ENCODE results near the gene CPA2. TPM values are rescaled to one million over a fixed set of nuclear protein-coding genes. Genes with fewer than 3 reads are reported as not detected.

The CPA2 gene
- total and polyA plus RNA-seq, 7 donors, result 0.23 to 0.32 (median 0.30) TPM; not detected in 4

DNA sequence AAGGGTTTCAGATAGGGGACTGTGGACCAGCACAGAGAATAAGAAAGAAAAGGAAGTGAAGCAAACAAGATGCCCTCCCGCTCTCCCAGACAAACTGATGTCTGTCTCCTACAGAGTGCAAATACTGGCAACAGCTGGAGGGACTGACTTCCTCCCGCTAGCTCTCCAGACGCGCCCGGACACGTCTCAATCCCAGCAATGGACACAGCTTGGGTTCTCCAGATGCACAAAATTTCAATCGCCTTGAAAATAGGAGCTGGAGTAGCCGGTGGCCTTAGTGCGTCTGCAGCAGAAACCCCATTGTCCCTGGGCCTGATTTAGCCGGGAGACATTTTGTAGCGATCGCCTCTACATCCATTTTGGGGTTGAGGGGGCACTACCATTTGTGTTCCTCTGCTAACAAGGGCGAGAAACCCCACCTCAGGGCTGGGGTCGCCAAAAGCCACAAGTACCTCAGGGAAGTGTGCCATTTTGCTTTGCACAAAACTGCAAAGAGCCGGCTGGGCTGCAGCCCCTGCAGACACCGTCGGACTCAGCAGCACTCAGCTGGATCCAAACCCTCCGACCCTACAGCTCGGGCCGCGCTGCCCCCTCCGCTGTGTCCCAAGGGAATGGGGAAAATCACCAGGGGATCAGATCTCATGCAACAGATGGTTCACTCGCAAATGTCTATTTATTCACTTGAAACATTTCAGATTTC is 5.9 kb downstream of the CPA2 start:
- H3K36me3 ChIP-seq (ENCODE audit: insufficient read depth in 1 of 2, low read depth in 1 of 2), result no peaks in the 10 kb centered on the region
- peaks cover 0 to 52% (median 5%) of the 10 kb centered on the region in 3 donors for H3K27me3 ChIP-seq (ENCODE audit: insufficient read depth in 3 of 3, low read length in 2 of 3)
- no peak overlapping the region for H3K27ac ChIP-seq
- DNase-seq (no peak), ATAC-seq (peak in 1 of 4 donors; percentile 29)
- WGBS, 3 donors, result 19 to 24% (median 20%) methylated on average over 23 of the region's 23 CpGs
- peaks cover 5% of the 10 kb centered on the region for H3K4me1 ChIP-seq
- peak overlapping the region; percentile 28 for H3K4me3 ChIP-seq
- no peaks in the 10 kb centered on the region for H3K9me3 ChIP-seq
- intact Hi-C loops (cut with DNase I), result loop anchor here in 1 of 2 donors (10.0 kb wide), 2 partner anchors 82 to 212 kb away; no protein-coding TSS in a partner anchor
- TF ChIP-seq, protein P1, sequence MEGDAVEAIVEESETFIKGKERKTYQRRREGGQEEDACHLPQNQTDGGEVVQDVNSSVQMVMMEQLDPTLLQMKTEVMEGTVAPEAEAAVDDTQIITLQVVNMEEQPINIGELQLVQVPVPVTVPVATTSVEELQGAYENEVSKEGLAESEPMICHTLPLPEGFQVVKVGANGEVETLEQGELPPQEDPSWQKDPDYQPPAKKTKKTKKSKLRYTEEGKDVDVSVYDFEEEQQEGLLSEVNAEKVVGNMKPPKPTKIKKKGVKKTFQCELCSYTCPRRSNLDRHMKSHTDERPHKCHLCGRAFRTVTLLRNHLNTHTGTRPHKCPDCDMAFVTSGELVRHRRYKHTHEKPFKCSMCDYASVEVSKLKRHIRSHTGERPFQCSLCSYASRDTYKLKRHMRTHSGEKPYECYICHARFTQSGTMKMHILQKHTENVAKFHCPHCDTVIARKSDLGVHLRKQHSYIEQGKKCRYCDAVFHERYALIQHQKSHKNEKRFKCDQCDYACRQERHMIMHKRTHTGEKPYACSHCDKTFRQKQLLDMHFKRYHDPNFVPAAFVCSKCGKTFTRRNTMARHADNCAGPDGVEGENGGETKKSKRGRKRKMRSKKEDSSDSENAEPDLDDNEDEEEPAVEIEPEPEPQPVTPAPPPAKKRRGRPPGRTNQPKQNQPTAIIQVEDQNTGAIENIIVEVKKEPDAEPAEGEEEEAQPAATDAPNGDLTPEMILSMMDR (IDR thresholded peaks at IDR 0.05), result no peak

DNA sequence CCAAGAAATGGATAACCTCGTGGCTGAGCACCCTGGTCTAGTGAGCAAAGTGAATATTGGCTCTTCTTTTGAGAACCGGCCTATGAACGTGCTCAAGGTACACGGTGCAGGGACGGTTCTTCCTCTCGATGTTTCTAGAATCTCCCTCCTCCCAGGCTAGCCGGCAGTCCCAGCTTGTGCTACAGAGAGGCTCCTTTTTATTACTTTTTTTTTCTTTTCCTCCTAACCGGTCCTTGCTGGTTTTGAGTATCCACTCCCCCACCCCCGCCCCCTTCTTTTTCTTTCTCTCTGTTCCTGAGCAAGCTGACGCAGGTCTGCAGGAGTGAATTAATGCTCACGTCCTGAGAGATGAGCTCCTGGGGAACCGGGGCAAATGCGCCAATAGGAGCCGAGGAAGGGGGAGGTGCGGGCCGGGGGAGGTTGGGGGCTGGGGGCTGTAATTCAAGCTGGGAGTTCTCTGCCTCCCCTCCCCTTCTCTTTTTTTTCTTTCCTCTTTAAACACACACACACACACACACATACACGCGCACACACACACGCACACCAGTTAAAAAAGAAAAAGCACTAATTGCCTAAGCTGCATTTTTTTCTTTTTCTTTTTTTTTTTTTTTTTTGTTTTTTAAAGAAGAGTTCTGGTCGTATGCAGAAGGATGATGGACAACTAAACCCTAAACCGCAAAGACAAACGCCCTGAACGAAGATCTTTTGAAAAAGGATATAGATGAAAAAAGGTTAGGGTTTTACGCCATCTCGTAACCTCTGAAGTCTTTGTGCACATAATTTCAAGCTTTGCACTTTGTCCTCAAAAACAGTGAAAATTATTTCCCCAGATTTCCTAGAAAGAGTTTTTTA is 6.6 kb downstream of the CPA2 start:
- no peak for DNase-seq
- no peak for ATAC-seq
- intact Hi-C loops (cut with DNase I), result loop anchor here in 1 of 2 donors (10.0 kb wide), 2 partner anchors 81 to 211 kb away; no protein-coding TSS in a partner anchor
- no peaks in the 10 kb centered on the region for H3K36me3 ChIP-seq (ENCODE audit: insufficient read depth in 1 of 2, low read depth in 1 of 2)
- peak overlapping the region; percentile 28 for H3K4me3 ChIP-seq
- no peak overlapping the region for H3K27ac ChIP-seq
- TF ChIP-seq, protein P1 (IDR thresholded peaks at IDR 0.05), result no peak
- peaks cover 5% of the 10 kb centered on the region for H3K4me1 ChIP-seq
- 7 to 13% (median 12%) methylated on average over 22 to 25 of the region's 25 CpGs for WGBS, 3 donors
- peaks cover 0 to 57% (median 5%) of the 10 kb centered on the region in 3 donors for H3K27me3 ChIP-seq (ENCODE audit: insufficient read depth in 3 of 3, low read length in 2 of 3)
- no peaks in the 10 kb centered on the region for H3K9me3 ChIP-seq

DNA sequence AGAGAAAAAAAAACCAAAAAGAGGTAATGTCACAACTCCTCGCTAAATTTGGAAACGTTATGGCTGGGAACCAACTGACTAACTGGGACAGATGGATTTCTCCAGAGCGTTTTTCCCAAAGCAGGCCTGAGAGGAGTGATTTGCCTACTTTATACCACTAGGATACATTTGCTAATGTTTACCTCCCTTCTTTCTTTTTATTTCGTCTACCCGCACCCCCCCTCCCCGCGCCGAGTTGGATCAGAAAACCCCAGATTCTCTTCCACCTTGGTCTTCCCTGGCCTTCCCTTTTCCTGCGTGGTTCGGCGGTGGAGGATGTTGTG is 7.2 kb downstream of the CPA2 start:
- intact Hi-C loops (cut with DNase I), result loop anchor here in 1 of 2 donors (10.0 kb wide), 2 partner anchors 81 to 211 kb away; no protein-coding TSS in a partner anchor
- Histone ChIP-seq H3K27ac (no peak overlapping the region), H3K4me1 (peaks cover 5% of the 10 kb centered on the region), H3K4me3 (no peak overlapping the region), H3K27me3 (ENCODE audit: insufficient read depth in 3 of 3, low read length in 2 of 3) (peaks cover 0 to 57% (median 5%) of the 10 kb centered on the region in 3 donors), H3K36me3 (ENCODE audit: insufficient read depth in 1 of 2, low read depth in 1 of 2) (no peaks in the 10 kb centered on the region), H3K9me3 (no peaks in the 10 kb centered on the region)
- 21 to 34% (median 23%) methylated on average over 11 of the region's 11 CpGs for WGBS, 3 donors
- DNase-seq (no peak), ATAC-seq (peak in 1 of 4 donors; percentile 64)
- TF ChIP-seq, protein P1 (IDR thresholded peaks at IDR 0.05), result no peak

DNA sequence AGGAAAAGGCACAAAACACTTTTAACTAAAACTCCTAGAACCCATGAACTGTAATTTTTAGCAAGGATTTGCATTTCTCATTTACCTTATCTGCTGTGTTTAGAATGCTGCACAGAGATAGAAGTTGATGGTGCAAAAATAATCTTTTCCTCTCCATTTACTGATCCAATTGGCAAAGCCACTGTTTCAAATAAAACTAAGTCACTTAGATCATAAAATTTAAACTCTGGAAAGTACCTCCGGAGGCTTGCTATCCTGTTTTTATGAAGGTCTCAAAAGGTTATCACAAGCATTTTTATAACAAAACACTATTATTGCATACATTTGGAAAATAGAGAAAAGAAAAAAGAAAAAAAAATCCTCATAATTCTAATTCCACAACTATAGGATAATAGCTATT is 7.6 kb downstream of the CPA2 start:
- TF ChIP-seq, protein P1 (IDR thresholded peaks at IDR 0.05), result no peak
- WGBS, 3 donors, result 33 to 41% (median 34%) methylated on average over 1 of the region's 1 CpG
- H3K4me1 ChIP-seq, result peaks cover 5% of the 10 kb centered on the region
- no peak overlapping the region for H3K4me3 ChIP-seq
- ATAC-seq (no peak), DNase-seq (no peak)
- H3K9me3 ChIP-seq, result no peaks in the 10 kb centered on the region
- H3K27ac ChIP-seq, result no peak overlapping the region
- intact Hi-C loops (cut with DNase I), result loop anchor here in 1 of 2 donors (10.0 kb wide), 2 partner anchors 81 to 211 kb away; no protein-coding TSS in a partner anchor
- no peaks in the 10 kb centered on the region for H3K36me3 ChIP-seq (ENCODE audit: insufficient read depth in 1 of 2, low read depth in 1 of 2)
- peaks cover 0 to 57% (median 5%) of the 10 kb centered on the region in 3 donors for H3K27me3 ChIP-seq (ENCODE audit: insufficient read depth in 3 of 3, low read length in 2 of 3)
